SK-N-DZ (cell line): ENCODE measurements around the gene P2RX2. TPM values are rescaled to one million over a fixed set of nuclear protein-coding genes. Genes with fewer than 3 reads are reported as not detected.

Experiments used
- DNase-seq: peaks from one replicate; pipeline ENCODE4 v3.0.0-alpha.2; 2015; ENCODE audit warnings: low spot score
- polyA plus RNA-seq, 2 experiments: library from polyadenylated mRNA; depleted of rRNA; stranded (reverse); fragments of >200 nt; gene quantifications; 2 replicates each; pipeline ENCODE4 v1.2.3, GENCODE V29; 2014

The P2RX2 gene
- polyA plus RNA-seq (2014; cell fraction: cytosol; rRNA removed) = 0.42 and 0.49 TPM in 2 replicates
- 4.2 and 11.0 TPM in 2 replicates for polyA plus RNA-seq (2014; cell fraction: nucleus; rRNA removed)

DNA sequence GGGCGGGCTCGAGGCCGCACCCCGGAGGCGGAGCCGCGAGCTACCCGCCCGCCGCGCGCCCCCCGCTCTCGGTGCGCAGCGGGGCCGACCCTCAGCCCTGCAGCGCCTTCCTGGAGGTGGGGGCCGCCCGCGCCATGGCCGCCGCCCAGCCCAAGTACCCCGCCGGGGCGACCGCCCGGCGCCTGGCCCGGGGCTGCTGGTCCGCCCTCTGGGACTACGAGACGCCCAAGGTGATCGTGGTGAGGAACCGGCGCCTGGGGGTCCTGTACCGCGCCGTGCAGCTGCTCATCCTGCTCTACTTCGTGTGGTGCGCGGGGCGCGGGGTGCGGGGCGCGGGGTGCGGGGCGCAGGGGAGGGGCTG lies at the start of gene P2RX2:
Gene P2RX2 (plus strand): TSS at position 94 of the 361 bp plus-strand sequence. CDS start 41 bp downstream, at position 135.
- DNase-seq = no peak

GRCh38 chr12:132568826-132569480 lies 49.6 kb upstream of the P2RX2 start:
- DNase-seq = no peak

- no peak for DNase-seq
Measured at GRCh38 chr12:132569856-132570480, 48.6 kb upstream of the P2RX2 start.

GRCh38 chr12:132570635-132571034 lies 47.9 kb upstream of the P2RX2 start:
- DNase-seq = no peak

GRCh38 chr12:132571051-132571450 lies 47.5 kb upstream of the P2RX2 start:
- no peak for DNase-seq

DNA sequence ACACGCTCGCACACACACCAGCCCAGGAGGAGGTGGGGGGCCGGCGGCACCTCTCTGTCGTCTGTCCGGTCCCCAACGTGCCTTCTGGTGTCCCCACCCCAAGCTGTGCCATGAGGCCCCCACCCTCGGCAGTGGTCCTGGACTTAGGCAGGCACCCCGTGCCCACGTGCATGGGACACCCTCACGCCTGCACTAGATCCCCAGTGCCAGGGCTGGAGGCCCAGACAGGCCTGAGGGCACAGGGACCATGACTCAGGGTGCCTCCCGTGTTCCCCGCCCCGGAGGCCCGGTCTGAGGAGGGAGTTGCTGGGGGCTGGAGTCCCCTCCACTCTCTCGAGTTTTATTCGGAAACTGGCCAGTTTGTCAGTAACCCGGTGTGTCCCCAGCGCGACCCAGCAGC lies 47.0 kb upstream of the P2RX2 start:
- DNase-seq = no peak

DNA sequence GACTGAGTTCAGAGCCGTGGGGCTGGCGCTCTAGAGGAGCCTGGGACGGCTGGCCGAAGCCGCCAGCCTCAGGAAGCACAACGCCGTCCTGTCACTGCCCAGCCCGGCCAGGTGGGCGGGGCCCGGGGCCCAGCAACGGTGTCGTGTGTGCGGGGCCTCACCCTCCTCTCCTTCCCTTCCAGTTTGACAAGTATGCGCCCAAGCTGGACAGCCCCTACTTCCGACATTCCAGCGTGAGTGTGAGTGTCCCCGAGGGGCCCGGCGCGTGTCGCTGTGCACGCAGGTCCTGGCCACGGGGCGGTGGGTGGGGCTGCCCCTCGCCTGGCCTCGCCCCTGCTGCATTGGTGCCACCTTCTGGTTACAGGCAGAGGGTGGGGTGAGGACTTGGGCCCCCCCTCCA lies 46.5 kb upstream of the P2RX2 start:
- DNase-seq = no peak

- no peak for DNase-seq
Measured at GRCh38 chr12:132572801-132573760, 45.5 kb upstream of the P2RX2 start.

DNA sequence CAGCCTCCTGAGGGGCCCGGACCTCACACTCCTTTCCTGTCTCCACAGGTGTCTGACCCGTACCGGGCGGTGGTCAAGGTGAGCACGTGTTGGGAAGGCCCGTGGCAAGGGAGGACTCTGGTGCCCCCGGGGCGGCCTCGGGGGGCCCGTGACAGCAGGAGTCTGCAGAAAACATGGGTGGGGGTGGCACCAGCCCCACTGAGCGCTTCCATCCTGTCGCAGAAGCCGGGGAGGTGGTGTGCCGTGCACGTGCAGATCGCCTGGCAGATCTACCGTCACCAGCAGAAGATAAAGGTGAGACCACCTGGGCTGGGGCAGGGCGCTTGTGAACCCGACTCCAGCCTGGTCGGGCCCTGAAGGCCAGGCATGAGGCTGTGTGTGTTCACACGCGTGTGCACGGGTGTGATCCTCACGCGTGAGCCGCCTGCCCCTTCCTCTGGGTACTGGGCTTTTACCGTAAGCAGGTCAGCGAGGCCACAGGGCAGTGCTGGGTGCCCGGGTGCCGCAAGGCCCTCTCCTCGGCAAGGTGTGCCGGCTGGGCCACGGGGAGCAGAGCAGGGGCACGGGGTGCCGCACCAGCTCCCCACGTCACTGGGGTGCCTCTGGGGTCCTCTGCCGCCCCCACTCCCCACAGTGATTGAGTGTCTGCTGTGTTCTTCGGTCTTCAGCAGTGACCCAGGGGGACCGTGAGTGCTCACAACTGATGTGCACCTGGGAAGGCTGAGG lies 44.1 kb upstream of the P2RX2 start:
- no peak for DNase-seq

DNA sequence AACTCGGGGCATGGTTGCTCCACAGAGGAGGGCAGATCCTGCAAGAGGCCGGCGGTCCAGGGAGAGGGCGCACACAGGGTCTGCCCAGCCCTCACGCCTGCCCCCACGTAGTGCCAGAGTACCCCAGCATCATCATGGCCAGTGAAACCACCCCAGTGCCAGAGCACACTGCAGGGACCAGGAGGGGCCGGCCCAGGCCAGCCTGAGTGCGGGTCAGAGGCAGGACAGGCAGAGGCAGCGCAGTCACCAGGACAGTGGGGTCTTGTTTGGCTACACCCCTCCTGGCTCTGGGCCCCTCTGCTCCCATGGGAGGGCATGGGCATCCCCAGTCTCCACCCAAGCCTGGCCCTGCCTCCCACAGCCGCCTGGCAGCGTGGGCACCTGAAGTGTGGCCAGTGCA lies 42.9 kb upstream of the P2RX2 start:
- DNase-seq = no peak

DNA sequence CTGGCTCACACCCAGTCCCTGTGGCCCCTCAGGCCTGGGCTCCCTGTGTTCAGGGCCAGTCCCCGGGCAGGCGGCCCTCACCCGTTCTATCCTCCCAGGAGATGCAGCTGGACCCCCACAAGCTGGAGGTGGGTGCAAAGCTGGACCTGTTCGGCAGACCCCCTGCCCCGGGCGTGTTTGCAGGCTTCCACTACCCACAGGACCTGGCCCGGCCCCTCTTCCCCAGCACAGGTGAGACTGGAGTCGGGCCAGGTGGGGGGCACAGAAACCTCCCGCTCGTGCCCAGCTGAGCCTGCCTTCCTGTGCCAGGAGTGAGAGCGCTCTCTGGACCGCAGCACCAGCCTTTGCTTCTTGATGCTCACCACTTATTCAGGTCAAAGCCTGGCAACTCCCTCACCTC lies 41.9 kb upstream of the P2RX2 start:
- DNase-seq = no peak

GRCh38 chr12:132577191-132577920 lies 41.2 kb upstream of the P2RX2 start:
- DNase-seq = no peak

- no peak for DNase-seq
Measured at GRCh38 chr12:132578118-132578517, 40.5 kb upstream of the P2RX2 start.

DNA sequence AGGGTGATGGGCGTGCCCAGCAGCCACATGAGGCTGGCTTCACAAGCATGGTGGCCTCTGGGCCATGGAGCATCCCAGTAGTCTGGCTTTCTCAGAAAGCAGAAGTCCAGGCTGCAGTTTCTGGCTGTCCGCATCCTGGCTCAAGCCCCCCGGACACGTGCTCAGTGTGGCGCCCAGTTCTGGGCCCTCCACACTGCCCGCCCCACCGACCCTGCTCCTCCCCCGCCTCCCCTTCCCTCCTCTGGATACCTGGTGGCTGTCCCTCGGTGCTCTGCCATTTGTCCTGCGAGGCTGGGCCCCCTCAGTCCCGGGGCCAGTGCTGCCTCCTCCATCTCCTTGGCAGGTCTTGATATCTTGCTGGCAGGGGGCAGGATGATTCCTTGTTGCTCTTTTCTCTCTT lies 39.8 kb upstream of the P2RX2 start:
- no peak for DNase-seq

- no peak for DNase-seq
Measured at GRCh38 chr12:132579744-132580143, 38.8 kb upstream of the P2RX2 start.

DNA sequence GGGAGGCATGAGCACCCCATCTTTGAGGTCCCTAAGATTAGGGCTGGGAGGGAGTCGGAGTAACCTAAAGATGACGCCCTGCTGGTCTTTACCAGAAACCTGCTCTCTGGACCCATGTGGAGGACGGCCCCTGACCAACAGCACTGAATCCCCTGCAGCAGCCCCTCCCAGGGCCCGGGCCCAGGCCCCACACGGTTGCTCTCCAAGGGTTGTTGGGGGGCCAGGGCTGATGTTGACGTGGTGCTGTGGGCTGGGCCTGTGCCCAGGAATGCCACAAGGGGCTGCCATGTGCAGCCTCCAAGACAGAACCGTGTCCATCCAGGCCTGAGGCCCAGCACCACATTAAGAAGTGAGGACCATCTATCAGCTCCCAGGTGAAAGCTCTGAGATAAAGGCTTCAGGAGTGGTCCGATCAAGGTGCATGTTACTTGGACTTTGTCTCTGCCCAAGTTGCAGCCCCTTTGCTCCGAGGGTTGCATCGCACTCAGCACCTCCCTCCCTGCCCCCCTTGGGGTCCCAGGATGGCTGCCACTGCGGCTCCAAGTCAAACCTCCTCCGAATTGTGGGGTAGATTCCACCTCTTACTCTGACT lies 37.8 kb upstream of the P2RX2 start:
- no peak for DNase-seq

DNA sequence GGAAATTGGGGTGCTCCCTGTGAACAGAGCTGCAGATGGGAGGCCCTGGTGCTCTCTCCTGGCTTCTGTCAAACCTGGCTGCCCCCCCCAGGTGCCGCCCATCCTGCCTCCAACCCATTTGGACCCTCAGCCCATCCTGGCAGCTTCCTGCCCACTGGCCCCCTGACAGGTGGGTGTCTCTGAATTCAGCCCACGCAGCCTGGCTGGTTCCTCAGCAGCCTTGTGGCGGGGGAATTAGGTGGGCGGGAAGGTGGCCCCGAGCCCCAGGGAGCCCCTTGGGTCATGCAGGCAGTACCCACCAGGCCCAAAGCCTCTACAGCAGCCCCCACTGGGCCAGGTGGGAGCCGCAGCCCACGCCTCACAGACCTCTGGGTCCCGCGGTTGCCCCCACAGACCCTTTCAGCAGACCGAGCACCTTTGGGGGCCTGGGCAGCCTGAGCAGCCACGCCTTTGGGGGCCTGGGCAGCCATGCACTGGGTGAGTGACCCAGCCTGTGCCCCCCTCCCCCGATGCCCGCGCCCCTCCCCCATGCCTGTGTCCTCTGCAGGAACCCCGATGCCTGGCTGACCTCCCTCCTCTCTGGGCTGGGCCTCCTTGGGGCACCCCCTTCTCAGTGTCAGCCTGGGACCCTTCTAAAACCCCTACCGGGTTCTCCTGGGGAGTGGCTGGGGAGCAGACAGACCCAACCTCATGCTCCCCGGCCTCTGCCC lies 37.1 kb upstream of the P2RX2 start:
- no peak for DNase-seq

- DNase-seq = no peak
Measured at GRCh38 chr12:132582058-132582420, 36.5 kb upstream of the P2RX2 start.

DNA sequence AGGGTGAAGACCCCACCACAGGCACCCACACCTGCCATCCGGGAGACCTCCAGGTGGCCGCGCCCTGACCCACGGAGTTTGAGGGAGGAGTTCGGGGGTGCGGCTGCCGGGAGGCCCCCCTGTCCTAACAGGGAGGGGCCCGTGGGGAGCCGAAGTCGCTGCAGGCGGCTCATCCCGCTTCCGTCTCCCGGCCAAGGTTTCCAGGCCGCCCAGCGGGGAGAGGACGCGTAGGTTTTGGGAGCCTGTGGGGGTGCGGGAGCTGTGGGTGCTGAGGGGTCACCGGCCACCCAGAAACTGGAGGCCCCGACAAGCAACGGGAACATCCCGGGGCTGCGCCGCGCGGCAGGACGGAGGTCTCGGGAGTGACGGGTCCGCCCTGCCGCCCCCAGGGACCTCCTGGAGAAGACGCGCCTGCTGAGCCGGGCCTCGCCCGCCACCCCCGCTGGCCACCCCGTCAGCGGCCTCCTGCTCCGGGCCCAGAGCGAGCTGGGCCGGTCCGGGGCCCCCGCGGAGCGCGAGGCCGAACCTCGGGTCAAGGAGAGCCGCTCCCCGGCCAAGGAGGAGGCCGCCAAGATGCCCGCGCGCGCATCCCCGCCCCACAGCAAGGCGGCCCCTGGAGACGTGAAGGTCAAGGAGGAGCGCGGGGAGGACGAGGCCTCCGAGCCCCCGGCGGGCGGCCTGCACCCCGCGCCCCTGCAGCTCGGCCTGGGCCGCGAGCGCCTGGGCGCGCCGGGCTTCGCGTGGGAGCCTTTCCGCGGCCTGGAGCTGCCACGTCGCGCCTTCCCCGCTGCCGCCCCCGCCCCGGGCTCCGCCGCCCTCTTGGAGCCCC lies 35.8 kb upstream of the P2RX2 start:
- DNase-seq = no peak
